H1 (cell line): Measurements from ENCODE around the gene TXLNG. TPM values are rescaled to one million over a fixed set of nuclear protein-coding genes. Genes with fewer than 3 reads are reported as not detected.

Experiments used
- CTCF ChIA-PET: fragments of 300-600 bp; sonication (Branson Sonifier 250); formaldehyde crosslinking; loops from one replicate; lab custom pipeline; 2021; ENCODE audit not compliant: partially characterized antibody; lab: Charles Lee
- POLR2A ChIA-PET: fragments of 300-600 bp; sonication (Branson Sonifier 250); formaldehyde crosslinking; loops from one replicate; lab custom pipeline; 2021; ENCODE audit warnings: inconsistent platforms; ENCODE audit not compliant: partially characterized antibody; lab: Charles Lee
- DNase-seq, 2 experiments: peaks; one replicate each; pipeline versions ENCODE4 v3.0.0 to v3.0.0-alpha.2; 2010 to 2022; ENCODE audit warnings: low spot score in 2 of 2, low read depth in 1 of 2, mixed read lengths in 1 of 2
- FAIRE-seq: peaks from 2 replicates; lab custom pipeline; 2011; peaks lifted over from hg19 to GRCh38; lab: Jason Lieb, UNC
- H2AFZ ChIP-seq: 2 replicates; pipeline ENCODE4 v1.8.1; 2012; ENCODE audit warnings: low read length, inconsistent platforms
- H2AK5ac ChIP-seq: 2 replicates; pipeline ENCODE4 v1.6.1; 2013; ENCODE audit warnings: low read depth, low read length
- H2BK120ac ChIP-seq: replicated peaks from 2 replicates; pipeline ENCODE3; 2013; ENCODE audit warnings: low read depth, low read length, inconsistent platforms
- H2BK12ac ChIP-seq: 2 replicates; pipeline ENCODE4 v1.6.1; 2013; ENCODE audit warnings: low read depth, low read length
- H2BK15ac ChIP-seq: 2 replicates; pipeline ENCODE4 v1.6.1; 2013; ENCODE audit warnings: low read length
- H2BK20ac ChIP-seq: 2 replicates; pipeline ENCODE4 v1.6.1; 2013; ENCODE audit warnings: low read length
- H2BK5ac ChIP-seq: 2 replicates; pipeline ENCODE4 v1.6.1; 2013; ENCODE audit warnings: low read depth, low read length
- H3K14ac ChIP-seq: 2 replicates; pipeline ENCODE4 v1.6.1; 2013; ENCODE audit warnings: inconsistent platforms; ENCODE audit not compliant: insufficient read length
- H3K18ac ChIP-seq: 2 replicates; pipeline ENCODE4 v1.6.1; 2013; ENCODE audit warnings: low read length; ENCODE audit errors: extremely low read depth
- H3K23ac ChIP-seq: 2 replicates; pipeline ENCODE4 v1.6.1; 2013; ENCODE audit warnings: inconsistent platforms; ENCODE audit not compliant: insufficient read length
- H3K23me2 ChIP-seq: 2 replicates; pipeline ENCODE4 v1.6.1; 2013; ENCODE audit warnings: low read depth, low read length
- H3K27ac ChIP-seq: 2 replicates; pipeline ENCODE4 v1.6.1; 2011; ENCODE audit warnings: low read depth, low read length, inconsistent platforms
- H3K27me3 ChIP-seq, 4 experiments: replicated peaks in 1 of 4; 1 replicate in 1 of 4; 2 replicates in 3 of 4; pipeline versions ENCODE4 v1.6.1 to v1.8.1; 2011 to 2013; ENCODE audit warnings: low read length in 3 of 4, mild to moderate bottlenecking in 3 of 4, inconsistent platforms in 2 of 4, mixed read lengths in 2 of 4, moderate library complexity in 1 of 4; ENCODE audit not compliant: control insufficient read depth in 3 of 4, insufficient read depth in 3 of 4; ENCODE audit errors: extremely low read depth in 1 of 4
- H3K36me3 ChIP-seq, 4 experiments: 2 replicates each; pipeline versions ENCODE4 v1.6.1 to v1.8.1; 2011 to 2013; ENCODE audit warnings: mild to moderate bottlenecking in 4 of 4, low read length in 3 of 4, moderate library complexity in 2 of 4, control low read depth in 1 of 4, inconsistent platforms in 1 of 4; ENCODE audit not compliant: insufficient read depth in 4 of 4, control insufficient read depth in 2 of 4
- H3K4ac ChIP-seq: replicated peaks from 2 replicates; pipeline ENCODE3; 2013; ENCODE audit warnings: low read length, low read depth, mixed read lengths, inconsistent platforms; ENCODE audit not compliant: insufficient read length
- H3K4me1 ChIP-seq, 4 experiments: replicated peaks in 1 of 4; 1 replicate in 1 of 4; 2 replicates in 3 of 4; pipeline versions ENCODE4 v1.6.1 to v1.8.1; 2011 to 2013; ENCODE audit warnings: low read length in 3 of 4, inconsistent platforms in 2 of 4, mixed read lengths in 1 of 4; ENCODE audit not compliant: insufficient read depth in 4 of 4, control insufficient read depth in 3 of 4
- H3K4me2 ChIP-seq, 2 experiments: 2 replicates each; pipeline versions ENCODE4 v1.6.1 to v1.8.1; 2011 to 2013; ENCODE audit warnings: low read depth in 2 of 2, low read length in 2 of 2, control low read depth in 1 of 2, inconsistent platforms in 1 of 2, mild to moderate bottlenecking in 1 of 2; ENCODE audit not compliant: insufficient read depth in 1 of 2
- H3K4me3 ChIP-seq, 4 experiments: fragments of 200-600, 300-600 bp in 1 of 4; sonication (generic), shearing (Covaris generic), sonication (Bioruptor Twin) in 1 of 4; 2 replicates each; pipeline versions ENCODE4 v1.5.1 to v1.8.1; 2011 to 2016; ENCODE audit warnings: low read length in 4 of 4, low read depth in 3 of 4, control low read depth in 2 of 4, inconsistent platforms in 2 of 4, mild to moderate bottlenecking in 2 of 4, mixed read lengths in 1 of 4, moderate library complexity in 1 of 4; ENCODE audit not compliant: insufficient read depth in 2 of 4; ENCODE audit errors: extremely low read depth in 1 of 4
- H3K56ac ChIP-seq: replicated peaks from 2 replicates; pipeline ENCODE3; 2013; ENCODE audit warnings: low read depth, mild to moderate bottlenecking, mixed read lengths, low read length, inconsistent platforms; ENCODE audit not compliant: insufficient read length
- H3K79me1 ChIP-seq: 2 replicates; pipeline ENCODE4 v1.6.1; 2013; ENCODE audit warnings: low read depth, low read length, control low read depth
- H3K79me2 ChIP-seq, 2 experiments: 2 replicates each; pipeline versions ENCODE4 v1.6.1 to v1.8.1; 2012 to 2013; ENCODE audit warnings: low read length in 2 of 2, mild to moderate bottlenecking in 2 of 2, inconsistent platforms in 1 of 2; ENCODE audit not compliant: insufficient read depth in 2 of 2, control insufficient read depth in 1 of 2
- H3K9ac ChIP-seq, 4 experiments: replicated peaks in 1 of 4; 1 replicate in 1 of 4; 2 replicates in 3 of 4; pipeline versions ENCODE4 v1.6.1 to v1.8.1; 2011 to 2013; ENCODE audit warnings: low read depth in 3 of 4, low read length in 3 of 4, control low read depth in 2 of 4, mild to moderate bottlenecking in 2 of 4, moderate library complexity in 2 of 4, inconsistent platforms in 1 of 4; ENCODE audit errors: extremely low read depth in 1 of 4
- H3K9me3 ChIP-seq, 2 experiments: 2 replicates each; pipeline versions ENCODE4 v1.6.1 to v1.8.1; 2012 to 2013; ENCODE audit warnings: mild to moderate bottlenecking in 2 of 2, moderate library complexity in 2 of 2, control low read depth in 1 of 2, inconsistent platforms in 1 of 2, low read depth in 1 of 2, low read length in 1 of 2, mixed read lengths in 1 of 2; ENCODE audit not compliant: insufficient read depth in 2 of 2
- H4K20me1 ChIP-seq, 2 experiments: replicated peaks in 1 of 2; 2 replicates each; pipeline versions ENCODE3 to v1.8.1; 2011 to 2013; ENCODE audit warnings: inconsistent platforms in 2 of 2, low read length in 2 of 2, mild to moderate bottlenecking in 1 of 2; ENCODE audit not compliant: insufficient read depth in 2 of 2, control insufficient read depth in 1 of 2
- H4K5ac ChIP-seq: 2 replicates; pipeline ENCODE4 v1.6.1; 2013; ENCODE audit warnings: low read length, low read depth, mixed read lengths, inconsistent platforms; ENCODE audit not compliant: insufficient read length
- H4K8ac ChIP-seq: 2 replicates; pipeline ENCODE4 v1.8.0; 2013; ENCODE audit warnings: mild to moderate bottlenecking, moderate library complexity, low read length, inconsistent platforms; ENCODE audit not compliant: insufficient read depth; ENCODE audit errors: extremely low read depth
- H4K91ac ChIP-seq: replicated peaks from 2 replicates; pipeline ENCODE3; 2013; ENCODE audit warnings: low read length, mixed read lengths, inconsistent platforms; ENCODE audit not compliant: insufficient read length
- CHD1 ChIP-seq: IDR thresholded peaks from 2 replicates; pipeline ENCODE4 v1.6.1; 2012; ENCODE audit warnings: low read depth, low read length, improper control_type of control experiment
- CTBP2 ChIP-seq: IDR thresholded peaks from 2 replicates; pipeline ENCODE4 v1.7.0; 2011; ENCODE audit warnings: borderline replicate concordance, mild to moderate bottlenecking, moderate library complexity, mixed read lengths, low read length; ENCODE audit not compliant: insufficient read depth, insufficient read length
- CTCF ChIP-seq, 3 experiments: IDR thresholded peaks; 1 replicate in 2 of 3; 2 replicates in 1 of 3; pipeline versions ENCODE4 v1.5.1 to v1.6.1; 2011; ENCODE audit warnings: low read length in 3 of 3, mild to moderate bottlenecking in 3 of 3, inconsistent platforms in 2 of 3, low read depth in 1 of 3, moderate library complexity in 1 of 3; ENCODE audit not compliant: insufficient read depth in 1 of 3; ENCODE audit errors: control extremely low read depth in 1 of 3
- JUND ChIP-seq: IDR thresholded peaks from 2 replicates; pipeline ENCODE4 v1.6.1; 2011; ENCODE audit warnings: mild to moderate bottlenecking, improper control_type of control experiment, low read length
- PHF8 ChIP-seq: fragments of 200-600 bp; sonication (generic); conservative IDR thresholded peaks from 2 replicates; pipeline ENCODE4 v1.7.1; 2012; ENCODE audit warnings: low read depth, mild to moderate bottlenecking, inconsistent platforms, low read length, moderate library complexity
- RFX5 ChIP-seq: IDR thresholded peaks from 2 replicates; pipeline ENCODE4 v1.6.1; 2011; ENCODE audit warnings: low read depth, low read length, improper control_type of control experiment, borderline replicate concordance
- SP4 ChIP-seq: IDR thresholded peaks from 2 replicates; pipeline ENCODE4 v1.6.1; 2012; ENCODE audit warnings: low read length, inconsistent platforms
- SUZ12 ChIP-seq: fragments of 200-600 bp; sonication (generic); IDR thresholded peaks from 2 replicates; pipeline ENCODE4 v1.6.1; 2012; ENCODE audit warnings: mild to moderate bottlenecking, inconsistent platforms, low read length, moderate library complexity, mixed read lengths
- TEAD4 ChIP-seq: IDR thresholded peaks from 2 replicates; pipeline ENCODE4 v1.6.1; 2012; ENCODE audit warnings: low read depth, low read length, inconsistent platforms, mixed read lengths
- ZNF274 ChIP-seq: IDR thresholded peaks from 2 replicates; pipeline ENCODE4 v1.7.0; 2012; ENCODE audit warnings: low read length, borderline replicate concordance; ENCODE audit errors: extremely low read depth
- WGBS, 2 experiments: shearing (Covaris generic) in 1 of 2; methylation state at CpG; one replicate each; pipeline versions ENCODE4 v1.1.6 to v1.1.7; 2013 to 2015; ENCODE audit warnings: low lambda C conversion rate in 2 of 2, mixed read lengths in 2 of 2, inconsistent platforms in 1 of 2, low coverage in 1 of 2, missing lambda C conversion rate in 1 of 2; ENCODE audit not compliant: insufficient replicate concordance in 2 of 2, insufficient coverage in 1 of 2, insufficient read length in 1 of 2; ENCODE audit errors: extremely low coverage in 1 of 2, missing lambda C conversion rate in 1 of 2; 5-methylcytosine and 5-hydroxymethylcytosine counted together
- polyA plus RNA-seq, 7 experiments: library from polyadenylated mRNA; depleted of rRNA in 3 of 7; stranded (reverse) in 5 of 7; unstranded in 2 of 7; fragments of >200 nt in 5 of 7; fragments of 200-250 nt in 2 of 7; gene quantifications; 1 replicate in 5 of 7; 2 replicates in 1 of 7; 4 replicates in 1 of 7; pipeline versions ENCODE4 v1.2.1 to v1.2.3, GENCODE V29; 2011 to 2013; ENCODE audit warnings: missing spikeins in 2 of 7, mixed read lengths in 2 of 7
- total RNA-seq: library from RNA; stranded (reverse); fragmentation: NEBNext Ultra II Directional; extraction: Animal tissue kit (Norgen Biotek cat#: 25700); gene quantifications from 2 replicates; pipeline ENCODE4 v1.2.1, GENCODE V29; 2021

The TXLNG gene
- total and polyA plus RNA-seq, 2 of the 8 experiments (the other 6 are each of a cell fraction or from before 2014, with no cell fraction given): 32.9 to 42.9 TPM

DNA sequence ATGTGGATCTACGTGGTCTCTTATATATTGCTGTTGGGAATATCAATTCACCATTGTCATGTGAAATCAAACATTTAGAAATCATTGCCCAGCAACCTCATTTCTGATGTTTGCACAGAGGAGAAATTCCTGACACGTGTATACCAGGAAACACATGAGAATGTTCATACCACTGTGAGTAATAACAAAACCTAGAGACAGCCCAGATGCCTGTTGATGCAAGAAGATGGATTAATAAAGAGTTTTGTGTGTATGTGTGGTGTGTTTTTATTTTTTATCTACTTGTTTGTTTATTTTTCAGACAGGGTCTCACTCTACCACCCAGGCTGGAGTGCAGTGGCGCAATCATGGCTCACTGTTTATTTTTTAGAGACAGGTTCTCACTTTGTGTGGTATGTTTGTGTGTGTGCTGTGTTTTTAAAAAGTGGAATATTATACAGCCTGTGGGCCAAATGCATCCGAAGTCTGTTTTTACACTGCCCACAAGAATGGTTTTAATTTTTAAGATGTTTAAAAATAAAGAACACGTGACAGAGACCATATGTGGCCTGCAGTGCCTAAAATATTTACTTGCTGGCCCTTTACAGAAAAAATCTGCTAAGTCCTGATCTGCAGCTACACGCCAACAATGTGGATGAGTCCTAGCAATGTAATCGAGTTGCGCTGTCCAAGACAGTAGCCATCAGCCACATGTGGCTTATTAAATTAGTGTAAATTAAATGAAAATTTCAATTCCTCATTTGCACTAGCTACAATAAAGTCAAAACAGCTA, 39.2 kb downstream of the TXLNG start:
- Histone ChIP-seq H4K5ac (no peak overlapping the region), H4K91ac (no peak overlapping the region), H3K79me2 (no peaks in the 10 kb centered on the region), H3K4me3 (no peak overlapping the region), H2BK120ac (no peak overlapping the region), H2BK20ac (no peak overlapping the region), H3K9ac (no peak overlapping the region), H2AFZ (no peak overlapping the region), H3K79me1 (no peaks in the 10 kb centered on the region), H4K8ac (no peak overlapping the region), H3K4ac (no peak overlapping the region), H2AK5ac (no peak overlapping the region), H4K20me1 (peaks cover 0 to 2% of the 10 kb centered on the region in 2 experiments), H3K4me2 (no peak overlapping the region), H3K4me1 (peaks cover 0 to 2% (median 0%) of the 10 kb centered on the region in 4 experiments; a peak in 1 of 7 replicates), H3K27me3 (no peaks in the 10 kb centered on the region), H3K23ac (no peak overlapping the region), H3K14ac (no peak overlapping the region), H3K23me2 (no peaks in the 10 kb centered on the region), H3K27ac (no peak overlapping the region), H3K18ac (no peak overlapping the region), H3K9me3 (no peaks in the 10 kb centered on the region), H3K36me3 (peaks cover 2 to 41% (median 18%) of the 10 kb centered on the region in 4 experiments; a peak in 7 of 8 replicates), H2BK12ac (no peak overlapping the region), H3K56ac (no peak overlapping the region), H2BK15ac (no peak overlapping the region), H2BK5ac (no peak overlapping the region)
- CTCF ChIA-PET: interaction anchor here (0.6 to 2.9 kb wide), 11 partner anchors 13 to 257 kb away, joined by 3 to 19 read pairs (median 4); no protein-coding TSS in a partner anchor
- no peak for DNase-seq
- WGBS, 2 experiments: 96% methylated on average over 8 of the region's 8 CpGs; no CpG with 5 or more reads in 1 of the 2 experiments
- FAIRE-seq: no peak
- POLR2A ChIA-PET: interaction anchor here (0.7 kb wide), 1 partner anchor 54 kb away, joined by 3 read pairs; no protein-coding TSS in a partner anchor
- TF ChIP-seq PHF8 (no peak), RFX5 (no peak), CTBP2 (no peak), SUZ12 (no peak), CTCF (IDR thresholded peaks at IDR 0.05; ENCODE audit: control extremely low read depth in 1 of 3, insufficient read depth in 1 of 3, low read depth in 1 of 3, low read length in 3 of 3) (no peak), TEAD4 (no peak), SP4 (no peak), JUND (no peak), ZNF274 (no peak), CHD1 (no peak)
